ENCODE results near the gene LCOR.

GRCh38 chr10:97004591-97004990 lies 172.5 kb downstream of the LCOR start:
- TF ChIP-seq CTCF (IDR thresholded peaks at IDR 0.05) (no peak), EZH2 (IDR thresholded peaks at IDR 0.05) (no peak)

All from neural progenitor cell (in vitro differentiated cells).